HepG2 (cell line): ENCODE measurements around the gene TMEM198. TPM values are rescaled to one million over a fixed set of nuclear protein-coding genes. Genes with fewer than 3 reads are reported as not detected.

ENCODE experiments used
- ATAC-seq: fragments of 200-7000 bp; cut with Tn5 transposase; 3 replicates; pipeline ENCODE4 v1.9.1; 2020; ENCODE audit warnings: mild to moderate bottlenecking, moderate library complexity
- BruUV-seq: library from RNA; stranded (reverse); fragments of 400-500 nt; replicated peaks from 2 replicates; lab custom pipeline; 2021; lab: Mats Ljungman, UMichigan
- CTCF ChIA-PET: fragments of 300-600 bp; formaldehyde crosslinking; extraction: SDS; loops from one replicate; lab custom pipeline; 2021; ENCODE audit warnings: low total read pairs, inconsistent platforms, low intra/inter-chr PET ratio; lab: Yijun Ruan, JAX
- POLR2A ChIA-PET: fragments of 350-600 bp; sonication (Branson Sonifier 250); formaldehyde crosslinking; loops from one replicate; lab custom pipeline; 2020; ENCODE audit warnings: antibody characterized with exemption, inconsistent platforms; lab: Yijun Ruan, JAX
- DNase-seq: peaks from one replicate; pipeline ENCODE4 v3.0.0-alpha.2; 2015; ENCODE audit warnings: low spot score
- FAIRE-seq: peaks from 3 replicates; lab custom pipeline; 2011; peaks lifted over from hg19 to GRCh38; lab: Jason Lieb, UNC
- H2AFZ ChIP-seq: one replicate; pipeline ENCODE4 v1.6.1; 2011; ENCODE audit warnings: low read length, inconsistent platforms
- H3K27ac ChIP-seq: fragments of 300-600 bp; 3 replicates; pipeline ENCODE4 v1.8.0; 2011; ENCODE audit warnings: mixed run types, mild to moderate bottlenecking, mixed read lengths, low read length, inconsistent platforms; ENCODE audit not compliant: insufficient read depth; ENCODE audit errors: extremely low read length
- H3K27me3 ChIP-seq, 2 experiments: fragments of 200-600 bp in 1 of 2; 2 replicates in 1 of 2; 3 replicates in 1 of 2; pipeline versions ENCODE4 v1.6.0 to v1.8.0; 2011; ENCODE audit warnings: low read length in 2 of 2, mild to moderate bottlenecking in 2 of 2, moderate library complexity in 2 of 2, inconsistent platforms in 1 of 2; ENCODE audit not compliant: insufficient read depth in 2 of 2, control insufficient read depth in 1 of 2
- H3K36me3 ChIP-seq, 2 experiments: fragments of 200-600 bp in 1 of 2; replicated peaks in 1 of 2; 2 replicates in 1 of 2; 3 replicates in 1 of 2; pipeline versions ENCODE4 v1.5.1 to v1.8.0; 2011; ENCODE audit warnings: low read length in 2 of 2, inconsistent platforms in 1 of 2; ENCODE audit not compliant: insufficient read depth in 2 of 2, control insufficient read depth in 1 of 2
- H3K4me1 ChIP-seq: 2 replicates; pipeline ENCODE4 v1.5.1; 2012; ENCODE audit warnings: low read length, inconsistent platforms; ENCODE audit not compliant: insufficient read depth
- H3K4me2 ChIP-seq: 2 replicates; pipeline ENCODE4 v1.6.0; 2011; ENCODE audit warnings: low read depth, low read length, inconsistent platforms
- H3K4me3 ChIP-seq, 3 experiments: fragments of 200-600 bp in 1 of 3; sonication (generic), shearing (Covaris generic) in 1 of 3; replicated peaks in 1 of 3; 2 replicates each; pipeline ENCODE4 v1.5.1; 2011 to 2016; ENCODE audit warnings: low read length in 3 of 3, inconsistent platforms in 2 of 3, low read depth in 2 of 3, mild to moderate bottlenecking in 2 of 3, control low read depth in 1 of 3, mixed read lengths in 1 of 3; ENCODE audit not compliant: insufficient read depth in 1 of 3
- H3K79me2 ChIP-seq: one replicate; pipeline ENCODE4 v1.6.1; 2011; ENCODE audit warnings: low read length, inconsistent platforms; ENCODE audit not compliant: insufficient read depth
- H3K9ac ChIP-seq: 2 replicates; pipeline ENCODE4 v1.6.0; 2011; ENCODE audit warnings: mild to moderate bottlenecking, low read depth, low read length, inconsistent platforms; ENCODE audit not compliant: insufficient read depth
- H3K9me3 ChIP-seq: 2 replicates; pipeline ENCODE4 v1.5.1; 2012; ENCODE audit warnings: mild to moderate bottlenecking, low read length
- H4K20me1 ChIP-seq: 2 replicates; pipeline ENCODE4 v1.6.0; 2011; ENCODE audit warnings: inconsistent platforms, mild to moderate bottlenecking, low read length, moderate library complexity; ENCODE audit not compliant: insufficient read depth
- DRAP1 ChIP-seq: IDR thresholded peaks from 2 replicates; pipeline ENCODE4 v1.6.1; 2016; ENCODE audit warnings: missing genetic modification reagents, missing compliant biosample characterization
- E2F5 ChIP-seq: sonication (generic); formaldehyde crosslinking; conservative IDR thresholded peaks from 2 replicates; pipeline ENCODE4 v1.4.0; 2020; ENCODE audit warnings: missing genetic modification reagents
- HNF4G ChIP-seq, 2 experiments: sonication (generic) in 1 of 2; formaldehyde crosslinking in 1 of 2; IDR thresholded peaks; 2 replicates each; pipeline versions ENCODE4 v1.4.0 to v1.6.1; 2011 to 2020; ENCODE audit warnings: borderline replicate concordance in 2 of 2, low read depth in 2 of 2, mild to moderate bottlenecking in 2 of 2, low read length in 1 of 2, missing genetic modification reagents in 1 of 2, moderate library complexity in 1 of 2
- KDM1A ChIP-seq: IDR thresholded peaks from 2 replicates; pipeline ENCODE4 v1.6.1; 2016; ENCODE audit warnings: missing compliant biosample characterization
- KLF12 ChIP-seq: sonication (generic); formaldehyde crosslinking; IDR thresholded peaks from 2 replicates; pipeline ENCODE4 v1.4.0; 2020; ENCODE audit warnings: missing genetic modification reagents, borderline replicate concordance
- NFKBIZ ChIP-seq: IDR thresholded peaks from 2 replicates; pipeline ENCODE4 v1.6.1; 2018; ENCODE audit warnings: missing genetic modification reagents, missing compliant biosample characterization
- ZFP90 ChIP-seq: sonication (generic); formaldehyde crosslinking; IDR thresholded peaks from 2 replicates; pipeline ENCODE4 v1.8.0; 2022; ENCODE audit warnings: missing genetic modification reagents, mild to moderate bottlenecking, inconsistent platforms, borderline replicate concordance
- ZNF18 ChIP-seq: sonication (generic); formaldehyde crosslinking; IDR thresholded peaks from 2 replicates; pipeline ENCODE4 v1.8.0; 2022; ENCODE audit warnings: mild to moderate bottlenecking, missing genetic modification reagents; ENCODE audit not compliant: insufficient replicate concordance
- ZNF225 ChIP-seq: sonication (generic); formaldehyde crosslinking; IDR thresholded peaks from 2 replicates; pipeline ENCODE4 v1.4.0; 2020; ENCODE audit warnings: mild to moderate bottlenecking, missing genetic modification reagents
- ZNF275 ChIP-seq: sonication (generic); formaldehyde crosslinking; IDR thresholded peaks from 2 replicates; pipeline ENCODE4 v1.8.0; 2022; ENCODE audit warnings: missing genetic modification reagents, mild to moderate bottlenecking, inconsistent platforms, borderline replicate concordance
- ZNF446 ChIP-seq: sonication (generic); formaldehyde crosslinking; IDR thresholded peaks from 2 replicates; pipeline ENCODE4 v1.5.0; 2020; ENCODE audit warnings: mild to moderate bottlenecking, missing genetic modification reagents
- ZNF510 ChIP-seq: sonication (generic); formaldehyde crosslinking; IDR thresholded peaks from 2 replicates; pipeline ENCODE4 v1.4.0; 2020; ENCODE audit warnings: low read depth, mild to moderate bottlenecking, missing genetic modification reagents
- ZNF670 ChIP-seq: sonication (generic); formaldehyde crosslinking; IDR thresholded peaks from 2 replicates; pipeline ENCODE4 v1.8.0; 2022; ENCODE audit warnings: mild to moderate bottlenecking, missing genetic modification reagents, borderline replicate concordance
- ZNF703 ChIP-seq: sonication (generic); formaldehyde crosslinking; IDR thresholded peaks from 2 replicates; pipeline ENCODE4 v1.5.1; 2020; ENCODE audit warnings: missing genetic modification reagents, mild to moderate bottlenecking, moderate library complexity, borderline replicate concordance
- ZNF709 ChIP-seq: sonication (generic); formaldehyde crosslinking; IDR thresholded peaks from 2 replicates; pipeline ENCODE4 v1.5.0; 2020; ENCODE audit warnings: mild to moderate bottlenecking, missing genetic modification reagents
- ZNF713 ChIP-seq: sonication (generic); formaldehyde crosslinking; IDR thresholded peaks from 2 replicates; pipeline ENCODE4 v1.4.0; 2020; ENCODE audit warnings: mild to moderate bottlenecking, missing genetic modification reagents
- ZNF788 ChIP-seq: sonication (generic); formaldehyde crosslinking; IDR thresholded peaks from 2 replicates; pipeline ENCODE4 v1.5.0; 2020; ENCODE audit warnings: mild to moderate bottlenecking, missing genetic modification reagents, borderline replicate concordance
- WGBS: methylation state at CpG from one replicate; pipeline ENCODE4 v1.1.6; 2017; ENCODE audit warnings: low lambda C conversion rate; 5-methylcytosine and 5-hydroxymethylcytosine counted together
- in situ Hi-C: cut with HindIII; loops from 2 replicates; pipeline ENCODE4 v1.10.0; 2017; ENCODE audit warnings: low pct_unique_long_range_greater_than_20kb; ENCODE audit not compliant: extremely low pct_ligation_motif_present
- intact Hi-C: fragments of 100-400 bp; cut with micrococcal nuclease; formaldehyde crosslinking; loops from one replicate; pipeline ENCODE4 v1.10.0; 2022; ENCODE audit not compliant: unreplicated experiment
- polyA plus RNA-seq, 8 experiments: library from polyadenylated mRNA; depleted of rRNA in 3 of 8; stranded (reverse) in 7 of 8; unstranded in 1 of 8; fragments of >200 nt; fragmentation: Illumina TruSeq in 4 of 8; extraction: Trizol in 4 of 8; gene quantifications; 2 replicates each; pipeline versions ENCODE4 v1.2.1 to v1.2.3, GENCODE V29; 2011 to 2016; ENCODE audit warnings: low read depth in 4 of 8, missing spikeins in 1 of 8, mixed read lengths in 1 of 8; ENCODE audit not compliant: insufficient read depth in 1 of 8
- total RNA-seq, 5 experiments: library from RNA; depleted of rRNA; stranded (reverse); fragments of >200 nt; fragmentation: Illumina TruSeq; extraction: Trizol; gene quantifications; 2 replicates each; pipeline ENCODE4 v1.2.3, GENCODE V29; 2016; ENCODE audit warnings: low read depth in 1 of 5

TMEM198 gene
- total and polyA plus RNA-seq, 2 of the 13 experiments (the other 11 are each of a cell fraction or from before 2014, with no cell fraction given), result 17.3 to 23.5 TPM

- TF ChIP-seq ZNF18 (CRISPR knock-in tag) (peak; percentile 30), ZNF275 (CRISPR knock-in tag) (no peak), ZNF446 (CRISPR knock-in tag) (no peak), KDM1A (CRISPR knock-in tag) (no peak), KLF12 (CRISPR knock-in tag) (no peak), ZNF670 (0 out of 2 replicates have a peak, but pooled peaks have one; percentile 33), ZNF703 (CRISPR knock-in tag) (0 out of 2 replicates have a peak, but pooled peaks have one; percentile 12)
These were observed 739 bp downstream of the TMEM198 start (continued) for GRCh38 chr2:219544567-219544966.

DNA sequence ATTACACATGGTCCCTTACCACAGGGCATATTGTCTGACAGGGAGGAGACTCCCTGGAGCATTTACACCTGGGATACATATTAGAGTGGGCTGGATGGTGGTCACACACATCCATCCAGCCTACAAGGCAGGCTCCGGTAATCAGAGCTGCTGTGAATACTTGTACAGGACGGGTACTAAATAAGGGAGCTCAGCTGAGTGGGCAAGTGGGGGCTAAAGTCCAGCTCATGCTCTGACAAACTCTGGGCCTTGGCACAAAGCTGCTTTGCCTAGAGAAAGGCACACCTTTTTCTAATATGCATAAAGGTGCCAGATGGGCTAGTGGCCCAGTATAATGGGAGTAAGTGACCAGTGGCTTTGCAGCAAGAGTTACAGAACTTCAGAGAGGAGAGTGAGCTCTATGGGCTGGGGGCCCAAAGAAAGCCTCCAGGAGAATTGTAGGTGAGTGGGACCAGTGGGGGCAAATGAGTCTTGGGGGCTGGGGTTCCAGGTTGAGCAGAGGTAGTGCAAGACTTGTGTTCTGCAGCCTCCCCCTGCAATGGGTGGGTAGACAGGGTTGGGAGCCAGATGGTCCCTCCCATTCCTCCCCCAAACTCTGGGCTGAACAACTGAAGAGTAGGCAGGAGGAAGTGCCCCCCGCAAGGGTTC lies 1.6 kb downstream of the TMEM198 start:
- FAIRE-seq, result no peak
- Histone ChIP-seq H4K20me1 (peaks cover 28% of the 10 kb centered on the region), H3K79me2 (peaks cover 32% of the 10 kb centered on the region), H3K4me1 (peaks cover 49% of the 10 kb centered on the region), H3K9me3 (no peaks in the 10 kb centered on the region), H3K4me2 (peak overlapping the region; percentile 97), H3K27me3 (no peaks in the 10 kb centered on the region; a peak in 1 of 5 replicates), H2AFZ (no peak overlapping the region), H3K9ac (peak overlapping the region; percentile 84), H3K27ac (peak overlapping the region; percentile 53), H3K4me3 (peak overlapping the region in 2 of 3 experiments; percentile 76 to 90; a peak in 5 of 6 replicates), H3K36me3 (peaks cover 22 to 33% of the 10 kb centered on the region in 2 experiments)
- ChIA-PET POLR2A (interaction anchor here (1.2 to 3.9 kb wide), 4 partner anchors 15 to 52 kb away, joined by 6 to 44 read pairs (median 25); partner anchors contain the start of genes GMPPA, INHA, OBSL1 and STK11IP), CTCF (no interaction called here)
- no peak for DNase-seq
- intact Hi-C loops, result no loop called here
- BruUV-seq, result no TSS peak
- WGBS, result 20% methylated on average over 3 of the region's 3 CpGs
- ATAC-seq, result no peak
- in situ Hi-C loops, result no loop called here
- TF ChIP-seq DRAP1 (CRISPR knock-in tag), result no peak
- no peak for TF ChIP-seq NFKBIZ (CRISPR knock-in tag)
- 0 out of 2 replicates have a peak, but pooled peaks have one; percentile 28 for TF ChIP-seq ZNF709
- TF ChIP-seq ZNF713 (CRISPR knock-in tag), result no peak
- TF ChIP-seq E2F5, result no peak
- peak; percentile 33; the same call in 1 of the 2 replicates for TF ChIP-seq HNF4G (IDR thresholded peaks at IDR 0.05; ENCODE audit: borderline replicate concordance, low read depth, low read length)
- no peak for TF ChIP-seq HNF4G (CRISPR knock-in tag; IDR thresholded peaks at IDR 0.05; ENCODE audit: borderline replicate concordance, low read depth)
- TF ChIP-seq ZFP90 (CRISPR knock-in tag), result 0 out of 2 replicates have a peak, but pooled peaks have one; percentile 43
- no peak for TF ChIP-seq ZNF225 (CRISPR knock-in tag)
- no peak for TF ChIP-seq ZNF510 (CRISPR knock-in tag)
- TF ChIP-seq ZNF788 (CRISPR knock-in tag), result 0 out of 2 replicates have a peak, but pooled peaks have one; percentile 4
